Measurements from ENCODE around the gene PLPP2.
"Not testable (repeated sequence)": the region's sequence is repeated elsewhere in the genome, so short reads cannot be mapped to it uniquely, and the experiment has no call there.

PLPP2 gene

GRCh38 chr19:256804-257203 lies 34.4 kb downstream of the PLPP2 start:
- not testable (repeated sequence) for DNase-seq

GRCh38 chr19:252421-253186 lies 38.6 kb downstream of the PLPP2 start:
- not testable (repeated sequence) for DNase-seq

GRCh38 chr19:246551-246950 lies 44.7 kb downstream of the PLPP2 start:
- DNase-seq = no peak

GRCh38 chr19:245900-246299 lies 45.3 kb downstream of the PLPP2 start:
- not testable (repeated sequence) for DNase-seq

GRCh38 chr19:245457-245856 lies 45.7 kb downstream of the PLPP2 start:
- no peak for DNase-seq
